ENCODE measurements around the gene IQSEC1. TPM values are rescaled to one million over a fixed set of nuclear protein-coding genes. Genes with fewer than 3 reads are reported as not detected.
"Not testable (repeated sequence)": the region's sequence is repeated elsewhere in the genome, so short reads cannot be mapped to it uniquely, and the experiment has no call there.

IQSEC1 gene
- total RNA-seq, 1 donor from 2014 or later, result 31.3 TPM

DNA sequence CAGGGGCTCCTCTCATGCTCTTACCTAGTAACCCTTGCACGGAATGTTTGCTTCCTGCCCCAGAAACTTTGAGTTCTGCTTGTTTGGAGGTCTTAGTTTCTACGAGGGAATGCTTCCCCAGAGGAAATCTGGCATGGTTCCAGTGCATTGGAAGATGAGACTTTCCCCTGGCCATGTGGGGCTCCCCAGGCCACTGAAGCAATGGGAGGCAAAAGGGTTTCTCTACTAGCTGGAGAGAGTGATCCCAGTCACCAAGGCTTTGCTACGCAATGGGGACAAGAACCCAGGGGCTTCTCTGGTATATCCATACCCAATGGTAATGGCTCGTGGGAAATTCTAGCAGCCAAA, 187.7 kb downstream of the IQSEC1 start:
- Mint-ChIP-seq H3K4me1 (no peaks in the 10 kb centered on the region), H3K9me3 (no peaks in the 10 kb centered on the region), H3K4me3 (no peak overlapping the region), H3K36me3 (ENCODE audit: low read depth) (no peaks in the 10 kb centered on the region), H3K27me3 (ENCODE audit: low read depth) (peaks cover 29% of the 10 kb centered on the region), H3K27ac (ENCODE audit: unreplicated experiment) (no peak overlapping the region)
- TF ChIP-seq, protein P1, sequence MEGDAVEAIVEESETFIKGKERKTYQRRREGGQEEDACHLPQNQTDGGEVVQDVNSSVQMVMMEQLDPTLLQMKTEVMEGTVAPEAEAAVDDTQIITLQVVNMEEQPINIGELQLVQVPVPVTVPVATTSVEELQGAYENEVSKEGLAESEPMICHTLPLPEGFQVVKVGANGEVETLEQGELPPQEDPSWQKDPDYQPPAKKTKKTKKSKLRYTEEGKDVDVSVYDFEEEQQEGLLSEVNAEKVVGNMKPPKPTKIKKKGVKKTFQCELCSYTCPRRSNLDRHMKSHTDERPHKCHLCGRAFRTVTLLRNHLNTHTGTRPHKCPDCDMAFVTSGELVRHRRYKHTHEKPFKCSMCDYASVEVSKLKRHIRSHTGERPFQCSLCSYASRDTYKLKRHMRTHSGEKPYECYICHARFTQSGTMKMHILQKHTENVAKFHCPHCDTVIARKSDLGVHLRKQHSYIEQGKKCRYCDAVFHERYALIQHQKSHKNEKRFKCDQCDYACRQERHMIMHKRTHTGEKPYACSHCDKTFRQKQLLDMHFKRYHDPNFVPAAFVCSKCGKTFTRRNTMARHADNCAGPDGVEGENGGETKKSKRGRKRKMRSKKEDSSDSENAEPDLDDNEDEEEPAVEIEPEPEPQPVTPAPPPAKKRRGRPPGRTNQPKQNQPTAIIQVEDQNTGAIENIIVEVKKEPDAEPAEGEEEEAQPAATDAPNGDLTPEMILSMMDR (conservative IDR thresholded peaks at IDR 0.05), result no peak
- no peak for DNase-seq (ENCODE audit: low read depth, low spot score)

GRCh38 chr3:12884790-12885582, 188.2 kb downstream of the IQSEC1 start:
- Mint-ChIP-seq H3K9me3 (no peaks in the 10 kb centered on the region), H3K4me1 (no peaks in the 10 kb centered on the region), H3K4me3 (no peak overlapping the region), H3K27me3 (ENCODE audit: low read depth) (peaks cover 24% of the 10 kb centered on the region), H3K27ac (ENCODE audit: unreplicated experiment) (no peak overlapping the region), H3K36me3 (ENCODE audit: low read depth) (no peaks in the 10 kb centered on the region)
- no peak for DNase-seq (ENCODE audit: low read depth, low spot score)
- TF ChIP-seq, protein P1 (conservative IDR thresholded peaks at IDR 0.05), result no peak

GRCh38 chr3:12884186-12884680, 189.0 kb downstream of the IQSEC1 start:
- no peak overlapping the region for H3K27ac Mint-ChIP-seq (ENCODE audit: unreplicated experiment)
- H3K9me3 Mint-ChIP-seq, result no peaks in the 10 kb centered on the region
- H3K4me1 Mint-ChIP-seq, result peaks cover under 1% of the 10 kb centered on the region
- TF ChIP-seq, protein P1 (conservative IDR thresholded peaks at IDR 0.05), result no peak
- no peak for DNase-seq (ENCODE audit: low read depth, low spot score)
- no peaks in the 10 kb centered on the region for H3K36me3 Mint-ChIP-seq (ENCODE audit: low read depth)
- no peak overlapping the region for H3K4me3 Mint-ChIP-seq
- peaks cover 20% of the 10 kb centered on the region for H3K27me3 Mint-ChIP-seq (ENCODE audit: low read depth)

GRCh38 chr3:12882336-12883310, 190.6 kb downstream of the IQSEC1 start:
- Mint-ChIP-seq H3K9me3 (no peaks in the 10 kb centered on the region), H3K36me3 (ENCODE audit: low read depth) (no peaks in the 10 kb centered on the region), H3K4me1 (peaks cover 7% of the 10 kb centered on the region), H3K4me3 (no peak overlapping the region), H3K27ac (ENCODE audit: unreplicated experiment) (no peak overlapping the region), H3K27me3 (ENCODE audit: low read depth) (peaks cover 12% of the 10 kb centered on the region)
- TF ChIP-seq, protein P1 (conservative IDR thresholded peaks at IDR 0.05), result no peak
- no peak for DNase-seq (ENCODE audit: low read depth, low spot score)

DNA sequence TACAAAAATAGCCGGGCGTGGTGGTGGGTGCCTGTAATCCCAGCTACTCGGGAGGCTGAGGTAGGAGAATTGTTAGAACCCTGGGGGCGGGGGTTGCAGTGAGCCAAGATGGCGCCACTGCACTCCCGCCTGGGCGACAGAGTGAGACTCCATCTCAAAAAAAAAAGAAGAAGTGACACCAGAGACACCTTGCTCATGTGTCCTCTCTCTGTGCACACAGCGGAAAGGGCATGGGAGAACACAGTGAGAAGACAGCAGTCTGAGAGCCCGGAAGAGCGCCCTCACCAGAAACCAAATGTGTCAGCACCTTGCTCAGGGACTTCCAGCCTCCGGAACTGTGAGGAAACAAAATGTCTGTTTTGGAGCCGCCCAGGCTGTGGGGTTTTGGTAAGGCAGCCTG, 191.4 kb downstream of the IQSEC1 start:
- DNase-seq (ENCODE audit: low read depth, low spot score); H3K4me1 Mint-ChIP-seq; H3K27me3 Mint-ChIP-seq (ENCODE audit: low read depth); H3K36me3 Mint-ChIP-seq (ENCODE audit: low read depth); H3K9me3 Mint-ChIP-seq; H3K4me3 Mint-ChIP-seq; H3K27ac Mint-ChIP-seq (ENCODE audit: unreplicated experiment): not testable (repeated sequence)
